PC-9 (cell line): ENCODE measurements around the gene ZNF438. TPM values are rescaled to one million over a fixed set of nuclear protein-coding genes. Genes with fewer than 3 reads are reported as not detected.

ENCODE experiments used
- BruUV-seq: library from RNA; stranded (reverse); fragments of 400-500 nt; replicated peaks from 2 replicates; lab custom pipeline; 2021; lab: Mats Ljungman, UMichigan
- CTCF ChIA-PET: fragments of 300-600 bp; sonication (Branson Sonifier 250); formaldehyde crosslinking; loops from one replicate; lab custom pipeline; 2022; ENCODE audit warnings: antibody characterized with exemption; lab: Charles Lee
- POLR2A ChIA-PET: fragments of 300-600 bp; sonication (Branson Sonifier 250); formaldehyde crosslinking; loops from one replicate; lab custom pipeline; 2022; ENCODE audit warnings: antibody characterized with exemption; ENCODE audit not compliant: unreplicated experiment; lab: Charles Lee
- DNase-seq, 2 experiments: peaks; one replicate each; pipeline versions ENCODE4 v3.0.0 to v3.0.0-alpha.2; 2015 to 2022; ENCODE audit warnings: mixed read lengths in 1 of 2
- H2AFZ ChIP-seq: fragments of 200-600 bp; sonication (generic); 2 replicates; pipeline ENCODE4 v1.8.1; 2017; ENCODE audit warnings: antibody characterized with exemption
- H3F3A ChIP-seq: fragments of 200-600 bp; sonication (generic); 2 replicates; pipeline ENCODE4 v1.8.1; 2017; ENCODE audit warnings: antibody characterized with exemption, mild to moderate bottlenecking, low read depth; ENCODE audit not compliant: insufficient read depth
- H3K27ac ChIP-seq: fragments of 200-600 bp; sonication (generic); 2 replicates; pipeline ENCODE4 v1.6.1; 2016; ENCODE audit warnings: mixed run types
- H3K27me3 ChIP-seq: fragments of 200-600 bp; sonication (generic); 2 replicates; pipeline ENCODE4 v1.6.1; 2016; ENCODE audit warnings: low read depth, mixed run types; ENCODE audit not compliant: insufficient read depth
- H3K36me3 ChIP-seq: fragments of 200-600 bp; sonication (generic); 2 replicates; pipeline ENCODE4 v1.6.1; 2016; ENCODE audit warnings: low read depth, mixed run types
- H3K4me1 ChIP-seq: fragments of 200-600 bp; sonication (generic); replicated peaks from 2 replicates; pipeline ENCODE4 v1.6.1; 2016; ENCODE audit warnings: mixed run types; ENCODE audit not compliant: insufficient read depth
- H3K4me2 ChIP-seq: fragments of 200-600 bp; sonication (generic); 2 replicates; pipeline ENCODE4 v1.6.1; 2017; ENCODE audit warnings: mixed run types
- H3K4me3 ChIP-seq: fragments of 200-600 bp; sonication (generic); 2 replicates; pipeline ENCODE4 v1.6.1; 2016; ENCODE audit warnings: mixed run types
- H3K79me2 ChIP-seq: fragments of 200-600 bp; sonication (generic); 2 replicates; pipeline ENCODE4 v1.6.1; 2017; ENCODE audit warnings: low read depth, mixed run types
- H3K9me2 ChIP-seq: fragments of 200-600 bp; sonication (generic); 2 replicates; pipeline ENCODE4 v1.8.1; 2017; ENCODE audit warnings: mild to moderate bottlenecking; ENCODE audit not compliant: insufficient read depth
- H3K9me3 ChIP-seq: fragments of 200-600 bp; sonication (generic); 2 replicates; pipeline ENCODE4 v1.8.1; 2016; ENCODE audit warnings: low read depth; ENCODE audit not compliant: insufficient read depth
- H4K20me1 ChIP-seq: fragments of 200-600 bp; sonication (generic); 2 replicates; pipeline ENCODE4 v1.8.1; 2017; ENCODE audit not compliant: insufficient read depth
- EZH2 ChIP-seq: fragments of 200-600 bp; sonication (generic); IDR thresholded peaks from 2 replicates; pipeline ENCODE4 v1.8.0; 2017; ENCODE audit warnings: antibody characterized with exemption, low read depth
- intact Hi-C: fragments of 100-400 bp; cut with micrococcal nuclease; formaldehyde crosslinking; loops from one replicate; pipeline ENCODE4 v1.10.0; 2022; ENCODE audit not compliant: unreplicated experiment
- total RNA-seq: library from RNA; stranded (reverse); gene quantifications from 2 replicates; pipeline ENCODE4 v1.2.3, GENCODE V29; 2021
- TF ChIP-seq, protein P1 (sequence below): fragments of 200-600 bp; sonication (generic); conservative IDR thresholded peaks from 2 replicates; pipeline ENCODE4 v1.6.1; 2017; ENCODE audit warnings: mixed run types, antibody characterized with exemption, mild to moderate bottlenecking, moderate library complexity

The ZNF438 gene
- total RNA-seq, 1 experiment from 2014 or later: 4.7 TPM

DNA sequence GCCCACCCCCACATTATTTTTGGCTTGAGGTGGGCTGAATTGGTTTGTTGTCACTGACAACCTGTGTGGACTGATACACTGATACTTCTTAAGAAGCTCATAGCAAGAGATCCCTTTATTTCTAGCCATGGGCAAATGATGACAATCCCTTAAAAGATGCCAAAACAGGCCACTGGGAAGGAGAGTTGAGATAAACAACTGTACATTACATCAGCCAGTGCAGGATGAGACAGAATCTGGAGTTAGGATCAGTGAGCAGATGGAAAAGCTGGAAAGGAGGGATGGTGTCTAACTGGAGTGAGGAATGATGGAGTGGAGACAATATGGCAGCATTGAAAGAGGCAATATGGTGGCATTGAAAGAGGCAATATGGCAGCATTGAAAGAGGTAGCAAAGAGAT lies 206.2 kb downstream of the ZNF438 start:
- Histone ChIP-seq H4K20me1 (no peaks in the 10 kb centered on the region), H3K9me3 (no peaks in the 10 kb centered on the region), H3K4me2 (no peak overlapping the region), H3K4me1 (no peaks in the 10 kb centered on the region), H3F3A (no peaks in the 10 kb centered on the region), H3K27ac (no peak overlapping the region), H3K4me3 (no peak overlapping the region), H3K36me3 (no peaks in the 10 kb centered on the region), H2AFZ (no peak overlapping the region), H3K27me3 (no peaks in the 10 kb centered on the region), H3K79me2 (no peaks in the 10 kb centered on the region), H3K9me2 (no peaks in the 10 kb centered on the region)
- ChIA-PET POLR2A (no interaction called here), CTCF (interaction anchor here (0.7 kb wide), 1 partner anchor 276 kb away, joined by 5 read pairs; no protein-coding TSS in a partner anchor)
- TF ChIP-seq, protein P1, sequence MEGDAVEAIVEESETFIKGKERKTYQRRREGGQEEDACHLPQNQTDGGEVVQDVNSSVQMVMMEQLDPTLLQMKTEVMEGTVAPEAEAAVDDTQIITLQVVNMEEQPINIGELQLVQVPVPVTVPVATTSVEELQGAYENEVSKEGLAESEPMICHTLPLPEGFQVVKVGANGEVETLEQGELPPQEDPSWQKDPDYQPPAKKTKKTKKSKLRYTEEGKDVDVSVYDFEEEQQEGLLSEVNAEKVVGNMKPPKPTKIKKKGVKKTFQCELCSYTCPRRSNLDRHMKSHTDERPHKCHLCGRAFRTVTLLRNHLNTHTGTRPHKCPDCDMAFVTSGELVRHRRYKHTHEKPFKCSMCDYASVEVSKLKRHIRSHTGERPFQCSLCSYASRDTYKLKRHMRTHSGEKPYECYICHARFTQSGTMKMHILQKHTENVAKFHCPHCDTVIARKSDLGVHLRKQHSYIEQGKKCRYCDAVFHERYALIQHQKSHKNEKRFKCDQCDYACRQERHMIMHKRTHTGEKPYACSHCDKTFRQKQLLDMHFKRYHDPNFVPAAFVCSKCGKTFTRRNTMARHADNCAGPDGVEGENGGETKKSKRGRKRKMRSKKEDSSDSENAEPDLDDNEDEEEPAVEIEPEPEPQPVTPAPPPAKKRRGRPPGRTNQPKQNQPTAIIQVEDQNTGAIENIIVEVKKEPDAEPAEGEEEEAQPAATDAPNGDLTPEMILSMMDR: no peak
- TF ChIP-seq EZH2: no peak
- no TSS peak for BruUV-seq
- intact Hi-C loops: no loop called here
- no peak for DNase-seq

DNA sequence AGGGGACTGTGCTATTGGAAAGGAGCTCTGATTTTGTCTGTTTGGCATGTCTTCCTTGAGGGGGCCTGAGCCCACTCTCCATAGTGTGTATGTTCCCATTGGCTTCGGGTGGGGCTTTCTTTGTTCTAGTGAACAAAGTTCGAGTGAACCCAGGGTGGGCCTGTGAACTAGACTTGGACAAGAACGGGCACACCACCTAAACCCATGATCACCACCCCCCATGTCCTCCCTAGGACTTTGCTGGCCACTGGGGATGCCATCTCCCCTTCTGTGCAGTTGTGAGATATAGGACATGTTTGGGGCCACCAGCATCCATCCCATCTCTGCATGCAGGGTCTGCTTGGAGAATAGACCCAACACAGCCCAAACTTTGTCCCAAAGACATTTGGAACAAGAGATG lies 206.6 kb downstream of the ZNF438 start:
- Histone ChIP-seq H3K36me3 (no peaks in the 10 kb centered on the region), H3K9me2 (no peaks in the 10 kb centered on the region), H3K27ac (no peak overlapping the region), H4K20me1 (no peaks in the 10 kb centered on the region), H2AFZ (no peak overlapping the region), H3K4me2 (no peak overlapping the region), H3K27me3 (no peaks in the 10 kb centered on the region), H3K9me3 (no peaks in the 10 kb centered on the region), H3K4me3 (no peak overlapping the region), H3K79me2 (no peaks in the 10 kb centered on the region), H3F3A (no peaks in the 10 kb centered on the region), H3K4me1 (no peaks in the 10 kb centered on the region)
- POLR2A ChIA-PET: no interaction called here
- intact Hi-C loops: no loop called here
- no peak for TF ChIP-seq EZH2
- TF ChIP-seq, protein P1: no peak
- CTCF ChIA-PET: interaction anchor here (0.7 kb wide), 1 partner anchor 275 kb away, joined by 5 read pairs; no protein-coding TSS in a partner anchor
- no peak for DNase-seq
- no TSS peak for BruUV-seq

DNA sequence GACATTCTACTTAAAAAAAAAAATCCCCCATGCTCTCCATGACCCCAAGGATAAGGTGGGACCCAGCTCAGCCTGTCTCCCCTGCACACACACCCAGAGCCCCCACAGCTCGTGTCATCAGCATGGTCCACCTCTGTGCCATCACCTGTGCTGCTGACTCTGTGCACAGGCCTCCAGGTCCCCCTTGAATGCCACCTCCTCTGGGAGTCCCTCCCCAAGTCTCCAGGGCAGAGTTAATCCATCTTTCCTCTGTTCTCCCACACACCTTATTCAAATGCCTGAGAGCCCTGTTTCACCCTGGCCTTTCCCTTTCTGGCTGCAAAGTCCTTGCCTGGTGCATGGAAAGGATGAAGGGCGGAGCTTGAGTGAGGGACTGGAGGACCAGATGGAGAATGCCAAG lies 208.0 kb downstream of the ZNF438 start:
- Histone ChIP-seq H3K9me2 (no peaks in the 10 kb centered on the region), H3K4me3 (no peak overlapping the region), H3K36me3 (no peaks in the 10 kb centered on the region), H3K4me2 (no peak overlapping the region), H3K9me3 (no peaks in the 10 kb centered on the region), H3K79me2 (no peaks in the 10 kb centered on the region), H3K27me3 (no peaks in the 10 kb centered on the region), H2AFZ (no peak overlapping the region), H4K20me1 (no peaks in the 10 kb centered on the region), H3F3A (no peaks in the 10 kb centered on the region), H3K27ac (no peak overlapping the region), H3K4me1 (no peaks in the 10 kb centered on the region)
- TF ChIP-seq, protein P1: no peak
- TF ChIP-seq EZH2: no peak
- ChIA-PET POLR2A (no interaction called here), CTCF (no interaction called here)
- intact Hi-C loops: no loop called here
- BruUV-seq: no TSS peak
- no peak for DNase-seq
